HG02970 (cell line): ENCODE results near the gene EPHA1.
"Not testable (repeated sequence)": the region's sequence is repeated elsewhere in the genome, so short reads cannot be mapped to it uniquely, and the experiment has no call there.

Experiments
- ATAC-seq: cut with Tn5 transposase; IDR thresholded peaks from one replicate; pipeline ENCODE4 v1.9.1; 2021; ENCODE audit warnings: mild to moderate bottlenecking, moderate library complexity, moderate number of reproducible peaks; ENCODE audit not compliant: unreplicated experiment, low FRiP score

The EPHA1 gene

DNA sequence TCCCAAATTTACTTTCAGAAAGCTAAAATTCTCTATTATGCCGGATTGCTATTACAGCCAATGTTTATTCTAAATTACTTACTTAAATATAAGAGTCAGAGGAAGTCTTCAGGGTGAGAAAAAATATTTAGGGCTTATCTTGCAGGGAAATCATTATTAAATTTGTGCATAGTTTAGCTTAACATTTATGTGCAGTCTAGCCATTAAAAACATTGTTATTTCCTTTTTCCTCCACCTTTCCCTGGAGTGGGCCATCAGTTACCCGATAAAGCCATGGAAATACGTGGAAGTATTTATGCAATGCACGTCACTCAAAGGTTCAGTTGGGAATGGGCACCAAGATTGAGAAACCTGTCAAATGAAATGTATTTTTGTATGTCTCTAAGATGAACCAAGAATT, 25.1 kb upstream of the EPHA1 start:
- no peak for ATAC-seq

DNA sequence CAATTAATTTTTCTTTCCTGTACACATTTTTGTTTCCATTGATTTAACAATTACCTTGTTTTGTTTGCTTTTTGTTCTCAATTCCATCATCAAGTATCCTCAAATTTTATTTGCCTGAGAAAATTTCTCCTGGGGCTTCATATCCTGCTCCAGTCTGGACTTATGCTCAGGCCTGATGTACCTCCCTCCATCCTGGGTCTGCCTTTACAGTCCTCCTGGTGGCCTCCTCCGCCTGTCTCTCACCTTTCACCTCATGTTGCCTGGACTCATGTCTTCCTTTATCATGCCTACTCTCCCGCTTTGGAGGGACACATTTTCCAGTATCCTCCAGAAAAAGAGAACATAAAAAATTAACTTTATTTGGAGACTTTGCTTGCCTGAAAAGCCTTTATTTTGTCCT, 22.5 kb upstream of the EPHA1 start:
- no peak for ATAC-seq

DNA sequence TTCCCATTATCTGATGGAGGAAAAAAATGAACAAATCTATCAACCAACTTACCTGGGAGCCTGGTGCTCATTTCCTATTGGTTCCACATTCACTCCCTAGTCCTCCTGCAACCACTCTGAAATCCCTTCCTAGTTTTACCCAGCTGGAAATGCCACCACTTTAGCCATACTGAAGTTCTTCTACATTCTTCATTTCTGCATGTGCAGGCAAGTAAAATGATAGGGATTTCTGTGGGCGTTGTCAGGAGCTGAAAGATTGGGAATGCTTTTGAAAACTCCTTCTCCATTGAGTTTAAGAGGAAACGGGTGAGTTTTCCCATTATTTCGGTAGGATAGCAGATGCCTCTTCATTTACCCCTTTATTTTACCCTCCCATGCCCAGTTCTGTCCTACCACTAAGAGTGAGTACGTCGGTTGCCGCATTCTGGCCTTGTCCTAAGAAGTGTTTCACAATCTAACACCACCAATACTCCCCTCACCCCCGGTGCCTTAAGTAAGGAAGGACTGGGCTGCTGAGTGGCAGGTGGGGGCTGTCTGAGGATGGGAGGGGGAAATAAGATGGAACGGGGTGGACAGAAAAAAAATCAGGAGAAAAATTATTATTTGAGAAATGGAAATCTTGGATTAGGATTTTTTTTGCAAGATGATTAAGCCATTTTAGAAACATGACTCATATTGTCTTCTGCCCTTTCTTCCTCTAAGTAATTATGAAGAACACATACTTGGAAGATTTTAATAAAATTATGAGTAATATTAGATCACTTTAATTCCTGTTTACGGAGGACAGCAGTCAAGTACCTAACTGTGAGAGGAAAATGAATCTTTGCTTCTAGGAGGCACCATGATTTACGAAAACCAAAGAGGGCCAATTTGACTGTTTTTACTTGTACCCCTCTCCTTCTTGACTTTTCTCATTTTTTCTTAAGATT, 21.4 kb upstream of the EPHA1 start:
- no peak for ATAC-seq

DNA sequence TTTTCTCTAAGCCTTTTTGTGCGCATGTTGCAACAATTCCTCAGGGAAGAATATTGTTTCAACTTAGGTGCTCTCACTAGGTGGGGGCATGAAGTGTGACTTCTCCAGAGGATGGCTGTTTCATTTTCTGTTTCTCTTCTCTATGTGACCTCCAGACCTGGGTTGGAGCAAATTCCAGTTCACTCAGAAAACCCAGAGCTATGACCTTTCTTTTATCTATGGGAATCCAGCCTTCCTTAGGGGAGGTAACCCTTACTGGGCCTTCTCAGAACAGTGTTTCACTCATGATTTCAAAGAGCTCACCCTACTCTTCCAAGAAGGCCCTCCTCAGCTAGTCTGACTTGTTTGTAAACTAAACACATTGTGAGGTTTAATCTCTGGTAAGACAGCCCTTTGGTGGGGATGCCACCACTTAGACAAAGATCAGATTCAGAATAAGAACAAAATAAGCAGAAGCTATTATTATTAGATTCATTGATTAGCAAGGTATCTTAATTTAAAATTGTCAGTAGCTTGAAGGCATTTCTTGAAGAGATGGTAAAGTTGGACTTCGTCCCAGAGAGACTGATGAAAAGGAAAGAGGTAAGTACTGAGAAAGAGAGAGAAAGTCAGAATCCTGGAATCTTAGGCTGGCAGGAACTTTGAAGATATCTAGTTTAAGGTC, 18.0 kb upstream of the EPHA1 start:
- ATAC-seq, result no peak

DNA sequence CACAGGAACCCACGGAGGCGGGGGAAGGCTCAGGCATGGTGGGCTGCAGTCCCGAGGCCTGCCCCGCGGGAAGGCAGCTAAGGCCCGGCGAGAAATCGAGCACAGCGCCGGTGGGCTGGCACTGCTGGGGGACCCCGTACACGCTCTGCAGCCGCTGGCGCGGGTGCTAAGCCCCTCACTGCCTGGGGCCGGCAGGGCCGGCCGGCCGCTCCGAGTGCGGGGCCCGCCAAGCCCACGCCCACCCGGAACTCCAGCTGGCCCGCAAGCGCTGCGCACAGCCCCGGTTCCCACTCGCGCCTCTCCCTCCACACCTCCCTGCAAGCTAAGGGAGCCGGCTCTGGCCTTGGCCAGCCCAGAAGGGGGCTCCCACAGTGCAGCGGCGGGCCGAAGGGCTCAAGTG, 15.8 kb upstream of the EPHA1 start:
- not testable (repeated sequence) for ATAC-seq

DNA sequence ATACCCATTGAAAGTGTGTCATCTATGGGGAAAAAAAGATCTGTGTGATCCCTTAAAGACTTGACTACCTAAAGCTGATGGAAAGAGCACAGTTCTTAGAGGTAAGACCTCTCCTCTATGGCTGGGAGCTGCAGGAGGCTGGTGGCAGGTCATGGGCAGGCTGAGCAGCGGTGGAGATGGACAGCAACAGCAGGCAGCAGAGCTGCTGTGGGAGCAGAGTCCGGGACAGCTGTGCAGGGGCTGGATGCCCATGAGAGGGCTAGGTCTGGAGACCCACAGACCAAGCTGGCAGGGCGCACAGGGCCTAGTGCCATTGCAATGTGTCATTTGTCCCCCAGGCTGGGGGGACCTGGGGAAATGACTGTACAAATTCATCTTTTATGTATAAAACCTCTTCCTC, 13.4 kb upstream of the EPHA1 start:
- no peak for ATAC-seq

DNA sequence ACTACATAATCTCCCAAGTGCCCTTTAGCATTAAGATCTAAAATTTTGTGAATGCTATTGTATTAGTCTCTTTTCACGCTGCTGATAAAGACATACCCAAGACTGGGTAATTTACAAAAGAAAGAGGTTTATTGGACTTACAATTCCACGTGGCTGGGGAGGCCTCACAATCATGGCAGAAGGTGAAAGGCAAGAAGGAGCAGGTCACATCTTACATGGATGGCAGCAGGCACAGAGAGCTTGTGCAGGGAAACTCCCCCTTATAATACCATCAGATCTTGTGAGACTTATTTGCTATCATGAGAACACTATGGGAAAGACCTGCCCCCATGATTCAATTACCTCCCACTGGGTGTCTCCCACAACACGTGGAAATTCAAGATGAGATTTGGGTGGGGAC, 12.0 kb upstream of the EPHA1 start:
- ATAC-seq, result not testable (repeated sequence)

DNA sequence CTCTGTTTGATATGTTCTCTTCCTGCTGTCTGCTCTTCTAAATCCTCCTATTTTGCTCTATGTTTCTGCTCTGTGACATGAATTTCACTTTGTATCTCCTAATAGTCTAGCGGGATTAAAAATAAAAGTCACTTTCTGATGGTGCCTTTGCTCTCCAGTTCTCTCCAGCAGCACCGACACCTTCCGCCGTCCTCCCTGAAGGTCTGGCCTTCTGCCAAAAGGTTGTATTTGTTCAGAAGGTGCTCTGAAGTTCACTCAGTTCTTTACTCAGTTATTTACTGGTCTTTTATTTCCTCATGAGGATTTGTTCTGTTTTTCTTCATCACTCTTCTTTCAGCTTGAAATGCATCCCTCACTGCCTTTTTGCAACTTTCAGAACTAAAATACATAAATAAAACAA, 11.2 kb upstream of the EPHA1 start:
- no peak for ATAC-seq

DNA sequence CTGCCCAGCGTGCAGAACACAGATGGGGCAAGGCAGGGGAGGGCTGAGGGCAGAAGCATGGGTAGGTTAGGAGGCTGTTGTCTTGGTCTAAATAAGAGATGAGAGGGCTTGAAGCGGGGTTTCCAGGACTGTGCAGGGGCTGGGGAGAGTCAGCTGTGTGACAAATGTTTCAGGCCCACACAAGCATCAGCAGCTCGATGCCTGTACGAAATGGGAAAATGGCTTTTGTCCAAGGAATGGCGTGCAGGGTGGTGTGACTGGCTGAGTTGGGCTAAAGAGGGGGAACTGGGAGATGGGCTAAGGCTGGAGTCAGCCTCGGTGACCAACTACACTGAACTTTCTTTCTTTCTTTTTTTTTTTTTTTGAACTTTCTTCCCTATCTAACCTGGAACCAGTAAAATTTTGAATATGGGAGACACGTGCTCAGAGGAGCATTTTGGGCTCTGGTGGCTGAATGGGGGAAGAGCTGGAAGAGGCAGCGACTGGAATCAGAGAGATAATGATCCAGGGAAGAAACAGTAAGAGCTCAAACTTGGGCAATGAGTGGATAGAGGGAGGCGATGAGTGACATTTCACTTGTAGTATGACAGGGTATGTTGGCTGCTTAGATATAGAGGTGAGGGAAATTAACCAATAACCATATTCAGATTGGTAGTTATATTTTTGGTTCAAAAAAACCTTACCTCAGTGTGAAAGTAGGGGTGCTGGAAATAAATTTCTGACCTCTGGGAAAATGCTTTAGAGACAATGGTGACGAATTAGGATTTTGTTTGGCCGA, 10.2 kb upstream of the EPHA1 start:
- ATAC-seq, result no peak

DNA sequence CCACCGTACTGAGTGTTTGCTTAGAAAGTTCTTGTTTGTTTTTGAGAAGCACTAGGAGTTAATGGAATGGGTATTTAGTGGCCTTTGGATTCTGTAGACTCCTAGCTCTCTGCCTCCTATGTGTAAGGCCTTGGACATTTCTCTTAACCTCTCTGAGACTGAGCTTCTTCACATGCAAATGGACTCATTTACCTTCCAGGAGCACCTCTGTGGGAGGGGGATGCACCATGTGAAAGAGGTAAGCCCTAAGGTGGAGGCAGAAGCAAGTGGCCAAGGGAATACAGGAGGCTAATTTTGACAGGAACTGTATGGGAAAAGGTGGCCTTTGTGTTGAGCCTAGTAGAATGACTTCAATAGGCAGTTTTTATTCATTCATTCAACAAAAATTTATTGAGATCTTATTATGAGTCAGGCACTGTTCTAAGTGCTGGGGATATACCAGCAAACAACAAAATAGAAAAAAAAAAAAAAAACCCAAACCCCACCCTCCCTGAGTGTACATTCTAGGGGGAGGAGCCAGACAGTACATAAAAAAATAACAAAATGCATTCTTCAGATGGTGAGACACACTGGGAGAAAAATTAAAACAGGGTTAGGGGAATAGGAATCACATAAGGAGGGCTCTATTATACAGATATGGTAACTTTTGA, 9.2 kb upstream of the EPHA1 start:
- ATAC-seq, result no peak

DNA sequence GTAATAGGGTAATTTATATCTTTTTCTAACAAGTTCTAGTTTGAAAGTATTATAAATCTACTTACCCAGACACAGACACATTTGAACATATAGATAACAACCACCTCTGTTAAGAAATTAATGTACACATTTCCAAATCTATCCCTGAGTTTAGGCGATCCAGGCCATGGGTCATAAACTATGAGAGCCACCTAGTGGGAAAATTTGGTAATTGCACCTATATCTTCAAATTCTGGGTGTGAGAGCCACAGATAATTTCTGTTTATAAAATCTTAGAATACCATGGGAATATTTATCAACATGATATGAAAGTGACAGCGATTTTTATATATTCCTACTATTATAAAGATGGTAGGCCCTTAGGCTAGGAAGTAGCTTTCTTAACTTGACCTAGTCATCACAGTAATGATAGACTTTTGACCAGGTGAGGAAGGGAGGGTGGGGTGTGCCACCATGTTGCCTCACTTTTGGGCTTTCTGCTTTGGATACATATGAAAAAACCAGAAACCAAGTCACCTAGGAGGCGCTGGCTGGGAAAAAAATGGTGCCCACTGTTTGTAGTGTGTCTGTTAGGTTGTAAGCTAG, 8.0 kb upstream of the EPHA1 start:
- ATAC-seq, result no peak

DNA sequence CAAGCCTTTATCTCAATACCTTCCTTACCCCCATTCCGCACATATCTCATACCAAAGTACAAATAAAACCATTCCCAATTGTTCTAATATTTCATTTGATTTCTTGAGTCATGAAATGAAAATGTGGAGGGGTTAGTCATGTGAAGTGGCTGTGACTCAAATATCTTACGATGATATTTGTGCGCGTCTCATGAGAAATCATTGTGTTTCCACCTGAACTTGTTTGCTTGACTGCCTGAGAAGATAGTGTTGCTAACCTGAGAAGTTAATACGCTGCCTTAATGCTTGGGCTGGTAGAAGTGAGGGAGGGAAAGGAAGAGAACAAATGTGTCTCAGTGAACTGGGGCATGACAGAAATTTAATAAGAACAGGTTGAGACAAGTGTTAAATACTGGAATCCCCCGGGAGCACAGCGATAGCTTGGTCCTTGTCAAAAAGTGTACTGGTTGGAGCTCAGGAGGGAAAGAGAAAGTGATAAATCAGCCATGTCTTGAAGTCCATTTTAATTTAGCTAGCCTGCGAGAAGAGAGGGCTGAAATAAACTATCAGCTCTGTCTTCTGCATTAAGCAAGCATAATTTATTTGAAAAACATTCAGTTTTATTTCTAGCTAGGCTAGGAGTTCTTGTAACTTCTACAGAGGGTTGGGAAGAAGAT, 7.2 kb upstream of the EPHA1 start:
- ATAC-seq, result no peak

DNA sequence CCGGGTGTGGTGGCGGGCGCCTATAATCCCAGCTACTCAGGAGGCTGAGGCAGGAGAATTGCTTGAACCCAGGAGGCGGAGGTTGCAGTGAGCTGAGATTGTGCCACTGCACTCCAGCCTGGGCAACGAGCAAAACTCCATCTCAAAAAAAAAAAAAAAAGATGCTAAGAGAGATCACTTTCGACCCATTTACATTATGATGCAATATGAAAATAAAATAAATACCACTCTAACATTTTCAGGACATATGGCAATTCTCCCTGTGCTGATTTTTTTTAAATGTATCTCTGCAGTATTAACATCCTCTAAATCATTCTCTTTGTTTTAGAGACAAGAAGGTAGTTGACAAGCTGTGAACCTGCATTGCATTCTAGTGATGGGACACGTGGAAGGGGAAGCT, 6.6 kb upstream of the EPHA1 start:
- ATAC-seq, result not testable (repeated sequence)

DNA sequence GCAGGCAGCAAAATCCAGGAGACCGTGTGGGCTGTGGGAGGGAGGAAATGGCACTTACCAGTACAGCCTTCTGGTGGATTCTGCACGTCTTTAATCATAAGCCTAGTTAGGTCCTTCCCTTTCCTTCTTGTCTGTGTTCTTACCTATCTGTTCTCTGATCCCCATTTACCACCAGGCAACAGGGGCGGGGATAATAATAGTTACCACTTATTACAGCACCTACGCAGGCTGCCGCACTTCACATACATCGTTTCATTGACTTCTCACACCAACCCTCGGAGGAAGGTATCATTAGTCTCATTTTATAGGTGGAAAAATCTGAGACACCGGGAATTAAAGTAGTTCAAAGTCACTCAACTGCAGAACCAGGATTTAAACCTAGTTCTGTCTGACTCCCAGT, 4.5 kb upstream of the EPHA1 start:
- no peak for ATAC-seq

DNA sequence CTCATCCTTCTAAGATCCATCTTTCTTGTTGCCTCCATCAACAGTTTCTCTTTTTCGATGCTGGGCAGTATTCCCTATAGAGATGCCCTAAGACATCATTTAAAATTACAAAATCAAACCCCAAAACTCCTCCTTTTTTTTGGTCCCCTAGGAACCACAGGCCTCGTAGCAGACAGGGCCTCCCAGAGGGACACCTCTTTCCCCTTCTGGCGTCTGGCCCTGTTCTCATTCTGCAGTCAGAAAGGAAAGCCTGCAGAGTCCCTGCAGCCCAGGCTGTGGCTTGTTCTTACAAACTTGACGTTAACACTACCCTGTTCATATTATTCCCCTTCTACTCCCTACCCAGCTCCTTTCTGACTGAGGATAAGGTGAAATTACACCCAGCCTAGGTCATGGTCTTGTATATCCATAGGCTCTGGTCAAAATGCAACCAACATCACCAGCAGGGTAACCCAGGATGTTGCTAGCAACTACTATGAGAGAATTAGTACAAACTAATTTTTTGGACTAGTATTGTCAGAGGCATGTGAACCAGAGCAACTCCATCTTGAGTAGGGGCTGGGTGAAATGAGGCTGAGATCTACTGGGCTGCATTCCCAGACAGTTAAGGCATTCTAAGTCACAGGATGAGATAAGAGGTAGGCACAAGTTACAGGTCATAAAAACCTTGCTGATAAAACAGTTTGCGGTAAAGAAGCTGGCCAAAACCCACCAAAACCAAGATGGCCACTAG, 3.5 kb upstream of the EPHA1 start:
- ATAC-seq, result no peak

DNA sequence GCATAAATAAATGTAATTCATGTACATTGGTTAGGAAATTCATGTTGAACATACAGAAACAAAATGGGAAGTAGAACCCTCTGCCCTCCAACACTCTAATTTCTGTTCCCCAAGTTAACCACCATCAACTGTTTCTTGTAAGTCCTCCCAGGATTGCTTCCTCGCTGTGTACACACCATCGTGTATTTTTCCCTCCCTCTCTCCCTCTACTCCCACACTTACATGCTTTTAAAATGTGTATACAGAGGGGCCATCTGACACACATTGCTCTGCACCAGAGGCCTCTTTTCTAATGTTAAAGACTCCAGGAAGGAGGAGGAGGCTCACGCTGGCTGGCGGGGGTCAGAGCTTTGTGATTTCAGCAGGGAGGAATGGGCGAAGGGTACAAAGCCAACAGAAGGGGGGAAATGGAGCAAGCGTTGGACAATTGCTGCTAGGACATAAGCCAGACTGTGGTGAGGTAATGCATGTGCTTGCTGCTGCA, 1.9 kb upstream of the EPHA1 start:
- ATAC-seq, result no peak

DNA sequence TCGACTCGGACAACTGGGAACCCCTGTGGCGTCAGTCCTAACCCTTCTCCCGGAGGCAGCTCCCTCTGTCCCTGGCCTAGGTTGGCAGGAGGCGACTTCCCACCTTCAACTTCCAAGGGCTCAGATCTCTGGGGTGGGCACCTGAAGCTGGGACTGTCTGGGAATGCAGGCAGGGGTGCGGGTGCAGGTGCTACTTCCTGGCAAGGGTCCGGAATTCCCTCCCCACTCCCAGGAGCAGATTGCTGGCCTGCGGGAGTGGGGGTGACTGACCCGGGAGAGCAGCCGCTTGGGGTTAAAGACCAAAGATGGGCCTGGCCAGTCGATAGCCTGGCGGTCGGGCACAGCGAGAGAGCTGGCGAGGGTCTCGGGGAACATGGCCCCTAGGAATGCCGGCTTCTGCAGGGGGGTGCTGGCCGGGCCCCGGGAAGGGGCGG, 387 bp downstream of the EPHA1 start:
- no peak for ATAC-seq

DNA sequence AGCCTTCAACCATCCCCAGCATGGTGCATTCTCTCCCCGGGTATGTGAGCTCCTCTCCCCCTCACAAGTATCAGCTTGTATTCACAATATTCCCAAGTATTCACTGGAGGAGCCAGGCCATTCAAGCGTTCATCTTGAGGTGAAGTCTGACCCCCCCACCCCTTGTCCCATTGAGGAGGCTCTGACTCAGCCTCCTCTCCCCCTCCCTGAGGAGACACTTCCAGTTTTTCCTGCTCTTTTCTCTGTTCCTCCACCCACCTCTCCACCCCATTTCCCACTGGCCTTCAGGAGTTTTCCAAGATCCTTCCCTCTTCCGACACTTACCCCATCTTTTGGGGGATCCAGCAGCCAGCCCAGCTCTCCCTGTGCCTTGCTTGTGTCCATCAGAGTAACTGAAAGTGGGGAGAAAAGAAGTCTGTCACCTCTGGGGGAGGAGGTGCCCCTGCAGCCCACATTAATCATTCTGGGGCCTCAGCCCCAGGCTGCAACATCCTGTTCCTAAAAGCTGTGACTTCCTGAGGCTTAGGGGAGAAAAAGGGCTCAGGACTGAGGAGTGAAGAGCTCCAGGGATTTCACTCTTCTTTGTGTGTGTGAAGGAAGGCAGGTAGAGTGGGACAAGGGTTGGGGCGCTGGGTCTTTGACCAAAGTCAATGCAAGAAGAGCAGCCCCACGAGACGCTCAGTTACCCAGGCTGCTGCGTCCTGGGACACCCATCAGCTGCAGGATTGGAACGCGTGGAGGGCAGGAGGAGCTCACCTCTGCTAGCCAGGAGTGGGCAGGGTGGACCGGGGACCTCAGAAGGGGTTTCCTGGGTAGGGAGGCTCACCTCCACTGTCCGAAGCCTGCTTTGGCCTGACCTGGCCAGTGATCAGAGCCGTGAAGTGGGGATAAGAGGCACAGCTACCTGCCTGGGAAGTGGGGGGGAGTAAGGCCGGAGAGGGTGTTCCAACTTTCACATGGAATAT, 1.1 kb downstream of the EPHA1 start:
- ATAC-seq, result no peak
